HepG2 (cell line): ENCODE measurements around the gene RBM23.

Experiments used
- ARHGAP35 ChIP-seq: sonication (generic); formaldehyde crosslinking; IDR thresholded peaks from 2 replicates; pipeline ENCODE4 v1.9.0; 2022; ENCODE audit warnings: mild to moderate bottlenecking, inconsistent platforms, moderate library complexity, missing genetic modification reagents, borderline replicate concordance
- FOXA1 ChIP-seq, 2 experiments: fragments of 450-650 bp in 1 of 2; sonication (generic) in 1 of 2; formaldehyde crosslinking in 1 of 2; IDR thresholded peaks; 2 replicates each; pipeline versions ENCODE4 v1.4.0 to v1.6.1; 2016 to 2020; ENCODE audit warnings: missing genetic modification reagents in 1 of 2
- FOXK2 ChIP-seq: fragments of 450-650 bp; IDR thresholded peaks from 2 replicates; pipeline ENCODE4 v1.6.1; 2016
- GABPA ChIP-seq, 2 experiments: IDR thresholded peaks; 2 replicates each; pipeline ENCODE4 v1.6.1; 2011 to 2016; ENCODE audit warnings: low read depth in 2 of 2, low read length in 1 of 2, missing biosample characterization in 1 of 2, missing genetic modification characterization in 1 of 2
- JUND ChIP-seq: sonication (generic); formaldehyde crosslinking; IDR thresholded peaks from 2 replicates; pipeline ENCODE4 v1.8.0; 2022; ENCODE audit warnings: mild to moderate bottlenecking, missing genetic modification reagents
- MEIS2 ChIP-seq: sonication (generic); formaldehyde crosslinking; IDR thresholded peaks from 2 replicates; pipeline ENCODE4 v1.9.0; 2021; ENCODE audit warnings: mild to moderate bottlenecking, missing genetic modification reagents
- PAF1 ChIP-seq: IDR thresholded peaks from 2 replicates; pipeline ENCODE4 v1.6.1; 2016; ENCODE audit warnings: missing genetic modification reagents, missing compliant biosample characterization
- POLR2A ChIP-seq, 2 experiments: IDR thresholded peaks; 2 replicates each; pipeline ENCODE4 v1.6.1; 2011; ENCODE audit warnings: low read depth in 2 of 2, low read length in 2 of 2, mild to moderate bottlenecking in 1 of 2, moderate library complexity in 1 of 2; ENCODE audit not compliant: insufficient read depth in 1 of 2
- SP2 ChIP-seq: sonication (generic); formaldehyde crosslinking; IDR thresholded peaks from 2 replicates; pipeline ENCODE4 v1.5.1; 2020; ENCODE audit warnings: mild to moderate bottlenecking, missing genetic modification reagents
- TBL1XR1 ChIP-seq: fragments of 150-350 bp; IDR thresholded peaks from 2 replicates; pipeline ENCODE4 v1.6.1; 2014; ENCODE audit warnings: borderline replicate concordance, low read length; ENCODE audit not compliant: partially characterized antibody
- ZNF883 ChIP-seq: sonication (generic); formaldehyde crosslinking; IDR thresholded peaks from 2 replicates; pipeline ENCODE4 v1.5.1; 2020; ENCODE audit warnings: mild to moderate bottlenecking, missing genetic modification reagents; ENCODE audit errors: not compliant biosample characterization
- TF ChIP-seq, protein P1 (sequence below): sonication (generic); formaldehyde crosslinking; IDR thresholded peaks from 2 replicates; pipeline ENCODE4 v1.8.1; 2023; ENCODE audit warnings: mild to moderate bottlenecking, missing genetic modification reagents, borderline replicate concordance
- TF ChIP-seq, protein P2 (sequence below): sonication (generic); formaldehyde crosslinking; IDR thresholded peaks from 2 replicates; pipeline ENCODE4 v1.5.0; 2020; ENCODE audit warnings: mild to moderate bottlenecking, missing genetic modification reagents, moderate library complexity
- TF ChIP-seq, protein P3 (sequence below): IDR thresholded peaks from 2 replicates; pipeline ENCODE4 v1.6.1; 2016; ENCODE audit warnings: low read depth, control low read depth

DNA sequence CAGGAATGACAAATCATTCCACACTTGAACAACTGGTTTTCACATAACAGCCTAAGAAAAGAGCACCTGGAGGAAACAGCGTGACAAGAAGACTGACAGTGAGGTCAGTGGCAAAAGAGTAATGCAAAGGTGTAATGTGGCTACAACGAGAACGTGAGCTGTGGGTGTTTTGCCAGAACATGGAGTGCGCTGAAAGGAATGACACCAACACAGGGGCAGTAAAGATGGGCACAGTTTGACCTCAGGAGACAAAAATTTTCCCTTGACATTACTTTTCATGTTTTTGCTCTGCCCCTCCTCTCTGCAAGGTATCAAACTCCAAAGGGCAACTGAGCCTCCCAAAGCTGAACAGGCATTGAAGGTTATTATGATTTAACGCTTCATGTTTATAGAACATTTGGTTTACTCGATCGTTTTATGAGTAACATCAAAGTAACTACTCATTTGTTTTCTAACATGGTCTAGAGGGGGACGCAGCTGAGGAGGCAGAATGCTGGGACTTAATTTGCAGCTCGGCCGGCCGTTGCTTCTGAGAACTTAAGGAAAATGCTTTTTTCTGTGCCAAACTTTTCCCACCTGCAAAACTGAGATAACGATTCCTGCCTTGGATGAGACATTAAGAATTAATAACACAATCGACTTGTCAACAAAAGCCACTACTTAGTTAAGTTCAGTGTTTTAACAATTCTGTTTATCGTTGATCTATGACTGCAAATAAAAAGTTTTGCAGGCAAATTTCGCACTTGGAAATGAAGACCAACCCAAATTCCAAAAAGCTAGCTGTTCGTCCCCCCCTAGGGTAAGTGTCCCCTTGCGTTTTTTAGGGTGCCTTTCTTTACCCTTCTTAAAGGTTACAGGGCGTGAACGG lies 37.0 kb upstream of the RBM23 start:
- TF ChIP-seq TBL1XR1 (no peak), FOXK2 (no peak), JUND (CRISPR knock-in tag) (no peak), PAF1 (CRISPR knock-in tag) (no peak), POLR2A (IDR thresholded peaks at IDR 0.05; ENCODE audit: insufficient read depth in 1 of 2, low read depth in 2 of 2, low read length in 2 of 2) (no peak), GABPA (IDR thresholded peaks at IDR 0.05; ENCODE audit: low read depth, low read length) (no peak), GABPA (CRISPR knock-in tag; IDR thresholded peaks at IDR 0.05; ENCODE audit: low read depth) (no peak), SP2 (no peak), FOXA1 (IDR thresholded peaks at IDR 0.05) (no peak), FOXA1 (CRISPR knock-in tag; IDR thresholded peaks at IDR 0.05) (no peak), ARHGAP35 (CRISPR knock-in tag) (0 out of 2 replicates have a peak, but pooled peaks have one; percentile 5), ZNF883 (CRISPR knock-in tag) (no peak), MEIS2 (CRISPR knock-in tag) (no peak; the same call in 1 of the 2 replicates)
- TF ChIP-seq, protein P1, sequence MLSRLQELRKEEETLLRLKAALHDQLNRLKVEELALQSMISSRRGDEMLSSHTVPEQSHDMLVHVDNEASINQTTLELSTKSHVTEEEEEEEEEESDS (CRISPR knock-in tag) = no peak; the same call in 1 of the 2 replicates
- TF ChIP-seq, protein P2, sequence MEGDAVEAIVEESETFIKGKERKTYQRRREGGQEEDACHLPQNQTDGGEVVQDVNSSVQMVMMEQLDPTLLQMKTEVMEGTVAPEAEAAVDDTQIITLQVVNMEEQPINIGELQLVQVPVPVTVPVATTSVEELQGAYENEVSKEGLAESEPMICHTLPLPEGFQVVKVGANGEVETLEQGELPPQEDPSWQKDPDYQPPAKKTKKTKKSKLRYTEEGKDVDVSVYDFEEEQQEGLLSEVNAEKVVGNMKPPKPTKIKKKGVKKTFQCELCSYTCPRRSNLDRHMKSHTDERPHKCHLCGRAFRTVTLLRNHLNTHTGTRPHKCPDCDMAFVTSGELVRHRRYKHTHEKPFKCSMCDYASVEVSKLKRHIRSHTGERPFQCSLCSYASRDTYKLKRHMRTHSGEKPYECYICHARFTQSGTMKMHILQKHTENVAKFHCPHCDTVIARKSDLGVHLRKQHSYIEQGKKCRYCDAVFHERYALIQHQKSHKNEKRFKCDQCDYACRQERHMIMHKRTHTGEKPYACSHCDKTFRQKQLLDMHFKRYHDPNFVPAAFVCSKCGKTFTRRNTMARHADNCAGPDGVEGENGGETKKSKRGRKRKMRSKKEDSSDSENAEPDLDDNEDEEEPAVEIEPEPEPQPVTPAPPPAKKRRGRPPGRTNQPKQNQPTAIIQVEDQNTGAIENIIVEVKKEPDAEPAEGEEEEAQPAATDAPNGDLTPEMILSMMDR (CRISPR knock-in tag) = no peak
- TF ChIP-seq, protein P3, sequence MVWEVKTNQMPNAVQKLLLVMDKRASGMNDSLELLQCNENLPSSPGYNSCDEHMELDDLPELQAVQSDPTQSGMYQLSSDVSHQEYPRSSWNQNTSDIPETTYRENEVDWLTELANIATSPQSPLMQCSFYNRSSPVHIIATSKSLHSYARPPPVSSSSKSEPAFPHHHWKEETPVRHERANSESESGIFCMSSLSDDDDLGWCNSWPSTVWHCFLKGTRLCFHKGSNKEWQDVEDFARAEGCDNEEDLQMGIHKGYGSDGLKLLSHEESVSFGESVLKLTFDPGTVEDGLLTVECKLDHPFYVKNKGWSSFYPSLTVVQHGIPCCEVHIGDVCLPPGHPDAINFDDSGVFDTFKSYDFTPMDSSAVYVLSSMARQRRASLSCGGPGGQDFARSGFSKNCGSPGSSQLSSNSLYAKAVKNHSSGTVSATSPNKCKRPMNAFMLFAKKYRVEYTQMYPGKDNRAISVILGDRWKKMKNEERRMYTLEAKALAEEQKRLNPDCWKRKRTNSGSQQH (CRISPR knock-in tag) = no peak
